SK-N-SH treated with all-trans-retinoic acid at 6 μM for 48 hours (cell line): Measurements from ENCODE around the gene CEP170.

Source experiments
- ARNTL ChIP-seq: fragments of 450-650 bp; formaldehyde crosslinking; IDR thresholded peaks from 2 replicates; pipeline ENCODE4 v1.5.0; 2020; ENCODE audit warnings: low read depth, mild to moderate bottlenecking, moderate library complexity, borderline replicate concordance
- CREB5 ChIP-seq: fragments of 250-450 bp; sonication (Bioruptor Pico); IDR thresholded peaks from 2 replicates; pipeline ENCODE4 v1.5.1; 2020; ENCODE audit warnings: low read depth, mild to moderate bottlenecking, moderate library complexity
- ISL1 ChIP-seq: fragments of 250-450 bp; sonication (Bioruptor Pico); IDR thresholded peaks from 2 replicates; pipeline ENCODE4 v2.1.2; 2022; ENCODE audit warnings: mild to moderate bottlenecking, moderate library complexity
- PPARA ChIP-seq: fragments of 250-450 bp; sonication (Bioruptor Pico); IDR thresholded peaks from 2 replicates; pipeline ENCODE4 v1.5.0; 2020; ENCODE audit warnings: mild to moderate bottlenecking, borderline replicate concordance
- TCF4 ChIP-seq: fragments of 250-450 bp; sonication (Bioruptor Pico); IDR thresholded peaks from 2 replicates; pipeline ENCODE4 v1.8.0; 2021; ENCODE audit warnings: mild to moderate bottlenecking, moderate library complexity, borderline replicate concordance
- ZC3H10 ChIP-seq: fragments of 250-450 bp; sonication (Bioruptor Pico); IDR thresholded peaks from 2 replicates; pipeline ENCODE4 v1.5.1; 2021; ENCODE audit warnings: mild to moderate bottlenecking, moderate library complexity
- ZFP3 ChIP-seq: fragments of 250-450 bp; sonication (Bioruptor Pico); IDR thresholded peaks from 2 replicates; pipeline ENCODE4 v1.5.0; 2020; ENCODE audit warnings: mild to moderate bottlenecking, moderate library complexity

DNA sequence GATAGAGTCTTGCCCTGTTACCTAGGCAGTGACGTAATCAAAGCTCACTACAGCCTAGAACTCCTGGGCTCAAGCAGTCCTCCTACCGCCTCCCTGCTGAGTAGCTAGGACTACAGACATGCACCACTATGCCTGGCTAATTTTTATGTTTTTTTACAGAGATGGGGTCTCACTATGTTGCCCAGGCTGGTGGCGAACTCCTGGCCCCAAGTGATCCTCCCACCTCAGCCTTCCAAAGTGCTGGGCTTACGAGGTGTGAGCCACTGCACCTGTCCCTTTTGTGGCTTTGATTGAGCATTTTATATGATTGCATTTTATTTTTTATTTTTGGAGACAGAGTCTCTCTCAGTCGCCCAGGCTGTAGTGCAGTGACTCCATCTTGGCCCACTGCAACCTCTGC, 26.6 kb upstream of the CEP170 start:
- no peak for TF ChIP-seq TCF4
- no peak for TF ChIP-seq PPARA (CRISPR knock-in tag)
- no peak for TF ChIP-seq CREB5 (CRISPR knock-in tag)
- TF ChIP-seq ARNTL (CRISPR knock-in tag), result no peak
- TF ChIP-seq ZFP3 (CRISPR knock-in tag), result no peak
- TF ChIP-seq ISL1 (CRISPR knock-in tag), result no peak
- no peak for TF ChIP-seq ZC3H10 (CRISPR knock-in tag)
